Astrocyte (in vitro differentiated cells and primary cell): ENCODE measurements around the gene EFEMP1. TPM values are rescaled to one million over a fixed set of nuclear protein-coding genes. Genes with fewer than 3 reads are reported as not detected.

ENCODE experiments used
- DNase-seq: peaks from one replicate; pipeline ENCODE4 v3.0.0-alpha.2; 2010; ENCODE audit warnings: low read depth
- FAIRE-seq: peaks from 2 replicates; lab custom pipeline; 2011; peaks lifted over from hg19 to GRCh38; lab: Jason Lieb, UNC
- H2AFZ ChIP-seq: 2 replicates; pipeline ENCODE4 v1.6.0; 2012; ENCODE audit warnings: low read depth, low read length, inconsistent platforms
- H3K27ac ChIP-seq: 2 replicates; pipeline ENCODE4 v1.5.1; 2011; ENCODE audit warnings: low read depth, low read length, inconsistent platforms
- H3K27me3 ChIP-seq: 2 replicates; pipeline ENCODE4 v1.6.0; 2011; ENCODE audit warnings: low read length, inconsistent platforms; ENCODE audit not compliant: insufficient read depth
- H3K36me3 ChIP-seq: 2 replicates; pipeline ENCODE4 v1.5.1; 2011; ENCODE audit warnings: low read length, inconsistent platforms; ENCODE audit not compliant: insufficient read depth
- H3K4me1 ChIP-seq: 2 replicates; pipeline ENCODE4 v1.5.1; 2011; ENCODE audit warnings: low read length, inconsistent platforms; ENCODE audit not compliant: insufficient read depth
- H3K4me2 ChIP-seq: 2 replicates; pipeline ENCODE4 v1.6.0; 2012; ENCODE audit warnings: low read length, inconsistent platforms
- H3K4me3 ChIP-seq: 2 replicates; pipeline ENCODE4 v1.5.1; 2011; ENCODE audit warnings: low read depth, mild to moderate bottlenecking, low read length, inconsistent platforms; ENCODE audit not compliant: insufficient read depth
- H3K79me2 ChIP-seq: 2 replicates; pipeline ENCODE4 v1.6.0; 2012; ENCODE audit warnings: mild to moderate bottlenecking, low read length, inconsistent platforms; ENCODE audit not compliant: insufficient read depth
- H3K9ac ChIP-seq: 2 replicates; pipeline ENCODE4 v1.6.0; 2012; ENCODE audit warnings: mild to moderate bottlenecking, low read length, inconsistent platforms
- H3K9me3 ChIP-seq: 2 replicates; pipeline ENCODE4 v1.5.1; 2012; ENCODE audit warnings: low read depth, mild to moderate bottlenecking, low read length, inconsistent platforms; ENCODE audit not compliant: insufficient read depth
- H4K20me1 ChIP-seq: 2 replicates; pipeline ENCODE4 v1.6.0; 2012; ENCODE audit warnings: low read length, inconsistent platforms; ENCODE audit not compliant: insufficient read depth
- H3K27ac Mint-ChIP-seq: one replicate; pipeline ENCODE4 v1.8.0; 2021; ENCODE audit warnings: mild to moderate bottlenecking, mixed read lengths; ENCODE audit not compliant: unreplicated experiment
- H3K27me3 Mint-ChIP-seq: one replicate; pipeline ENCODE4 v1.8.0; 2021; ENCODE audit warnings: low read depth, mixed read lengths; ENCODE audit not compliant: unreplicated experiment
- H3K36me3 Mint-ChIP-seq: one replicate; pipeline ENCODE4 v1.8.0; 2021; ENCODE audit warnings: low read depth, mixed read lengths; ENCODE audit not compliant: unreplicated experiment
- H3K4me1 Mint-ChIP-seq: one replicate; pipeline ENCODE4 v1.8.0; 2021; ENCODE audit warnings: low read depth, mixed read lengths; ENCODE audit not compliant: unreplicated experiment
- H3K4me3 Mint-ChIP-seq: one replicate; pipeline ENCODE4 v1.8.0; 2021; ENCODE audit warnings: mild to moderate bottlenecking, moderate library complexity, mixed read lengths; ENCODE audit not compliant: unreplicated experiment
- H3K9me3 Mint-ChIP-seq: one replicate; pipeline ENCODE4 v1.8.0; 2021; ENCODE audit warnings: mild to moderate bottlenecking, mixed read lengths; ENCODE audit not compliant: unreplicated experiment
- EZH2 ChIP-seq: IDR thresholded peaks from 2 replicates; pipeline ENCODE4 v1.6.1; 2012; ENCODE audit warnings: mild to moderate bottlenecking, low read length, inconsistent platforms; ENCODE audit not compliant: insufficient read depth
- total RNA-seq: library from RNA; stranded (reverse); gene quantifications from 2 replicates; pipeline ENCODE4 v1.2.1, GENCODE V29; 2021
- TF ChIP-seq, protein P1 (sequence below): IDR thresholded peaks from 2 replicates; pipeline ENCODE4 v1.5.1; 2011; ENCODE audit warnings: low read depth, mild to moderate bottlenecking, inconsistent platforms, low read length, moderate library complexity; ENCODE audit not compliant: insufficient read depth

The EFEMP1 gene
- total RNA-seq, 1 donor from 2014 or later: 155 TPM

DNA sequence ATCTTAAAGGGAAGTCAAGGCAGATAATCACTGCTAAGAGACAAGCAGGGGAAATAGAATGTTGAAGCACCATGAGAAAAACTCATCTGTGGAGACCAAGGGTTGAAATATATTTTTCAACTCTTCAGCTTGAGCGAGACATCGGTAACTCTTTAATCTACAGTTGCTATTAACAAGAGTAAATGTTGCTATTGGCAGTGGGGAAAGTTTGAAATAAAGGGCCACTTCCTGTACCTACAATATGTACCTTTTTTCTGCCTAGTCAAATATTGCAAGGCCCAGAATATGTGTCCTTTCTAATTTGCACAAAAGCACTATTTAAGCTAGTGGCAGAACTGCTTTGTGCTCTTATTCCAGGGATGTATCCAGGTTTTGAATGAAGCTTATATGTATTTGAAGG lies 65.8 kb downstream of the EFEMP1 start:
- Histone ChIP-seq H3K79me2 (no peaks in the 10 kb centered on the region), H3K27ac (no peak overlapping the region), H3K36me3 (no peaks in the 10 kb centered on the region), H2AFZ (no peak overlapping the region), H3K4me3 (no peak overlapping the region), H4K20me1 (no peaks in the 10 kb centered on the region), H3K4me1 (peaks cover 20% of the 10 kb centered on the region), H3K4me2 (no peak overlapping the region), H3K9me3 (no peaks in the 10 kb centered on the region), H3K27me3 (no peaks in the 10 kb centered on the region), H3K9ac (no peak overlapping the region)
- no peaks in the 10 kb centered on the region for H3K9me3 Mint-ChIP-seq
- H3K4me3 Mint-ChIP-seq: no peak overlapping the region
- DNase-seq (no peak), FAIRE-seq (no peak)
- no peak for TF ChIP-seq EZH2
- TF ChIP-seq, protein P1, sequence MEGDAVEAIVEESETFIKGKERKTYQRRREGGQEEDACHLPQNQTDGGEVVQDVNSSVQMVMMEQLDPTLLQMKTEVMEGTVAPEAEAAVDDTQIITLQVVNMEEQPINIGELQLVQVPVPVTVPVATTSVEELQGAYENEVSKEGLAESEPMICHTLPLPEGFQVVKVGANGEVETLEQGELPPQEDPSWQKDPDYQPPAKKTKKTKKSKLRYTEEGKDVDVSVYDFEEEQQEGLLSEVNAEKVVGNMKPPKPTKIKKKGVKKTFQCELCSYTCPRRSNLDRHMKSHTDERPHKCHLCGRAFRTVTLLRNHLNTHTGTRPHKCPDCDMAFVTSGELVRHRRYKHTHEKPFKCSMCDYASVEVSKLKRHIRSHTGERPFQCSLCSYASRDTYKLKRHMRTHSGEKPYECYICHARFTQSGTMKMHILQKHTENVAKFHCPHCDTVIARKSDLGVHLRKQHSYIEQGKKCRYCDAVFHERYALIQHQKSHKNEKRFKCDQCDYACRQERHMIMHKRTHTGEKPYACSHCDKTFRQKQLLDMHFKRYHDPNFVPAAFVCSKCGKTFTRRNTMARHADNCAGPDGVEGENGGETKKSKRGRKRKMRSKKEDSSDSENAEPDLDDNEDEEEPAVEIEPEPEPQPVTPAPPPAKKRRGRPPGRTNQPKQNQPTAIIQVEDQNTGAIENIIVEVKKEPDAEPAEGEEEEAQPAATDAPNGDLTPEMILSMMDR: no peak
- peaks cover 1% of the 10 kb centered on the region for H3K36me3 Mint-ChIP-seq
- no peak overlapping the region for H3K27ac Mint-ChIP-seq
- H3K27me3 Mint-ChIP-seq: no peaks in the 10 kb centered on the region
- H3K4me1 Mint-ChIP-seq: peaks cover 23% of the 10 kb centered on the region

DNA sequence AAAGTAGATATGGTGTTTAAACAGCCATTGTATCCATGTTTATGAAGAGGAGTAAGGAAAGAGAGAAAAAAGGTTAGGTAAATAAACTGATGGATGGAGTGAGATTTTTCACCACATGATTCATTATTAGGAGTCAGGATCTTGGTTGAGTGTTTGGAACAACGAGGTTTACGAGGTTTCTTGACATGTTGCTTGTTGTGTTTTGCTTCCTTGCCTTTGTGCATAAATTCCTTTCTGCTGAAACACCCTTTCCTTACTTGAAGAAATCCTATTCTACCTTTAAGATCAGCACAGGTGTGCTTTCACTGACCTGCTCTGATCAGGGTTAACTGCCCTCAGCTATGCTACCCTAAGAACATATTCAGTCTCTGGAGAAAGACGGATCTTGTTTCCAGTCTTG lies 66.6 kb downstream of the EFEMP1 start:
- DNase-seq (peak; percentile 68), FAIRE-seq (peak; percentile 13)
- H3K4me1 Mint-ChIP-seq: peaks cover 16% of the 10 kb centered on the region
- no peaks in the 10 kb centered on the region for H4K20me1 ChIP-seq
- no peak overlapping the region for H3K4me3 Mint-ChIP-seq
- no peaks in the 10 kb centered on the region for H3K9me3 ChIP-seq
- H3K9me3 Mint-ChIP-seq: no peaks in the 10 kb centered on the region
- H3K36me3 Mint-ChIP-seq: peaks cover 1% of the 10 kb centered on the region
- peaks cover 16% of the 10 kb centered on the region for H3K4me1 ChIP-seq
- H3K27me3 ChIP-seq: no peaks in the 10 kb centered on the region
- H3K4me2 ChIP-seq: no peak overlapping the region
- H3K36me3 ChIP-seq: no peaks in the 10 kb centered on the region
- H3K27me3 Mint-ChIP-seq: no peaks in the 10 kb centered on the region
- H3K4me3 ChIP-seq: no peak overlapping the region
- no peak overlapping the region for H3K9ac ChIP-seq
- TF ChIP-seq, protein P1: no peak
- TF ChIP-seq EZH2: no peak
- no peak overlapping the region for H3K27ac ChIP-seq
- H3K79me2 ChIP-seq: no peaks in the 10 kb centered on the region
- H3K27ac Mint-ChIP-seq: no peak overlapping the region
- H2AFZ ChIP-seq: no peak overlapping the region

DNA sequence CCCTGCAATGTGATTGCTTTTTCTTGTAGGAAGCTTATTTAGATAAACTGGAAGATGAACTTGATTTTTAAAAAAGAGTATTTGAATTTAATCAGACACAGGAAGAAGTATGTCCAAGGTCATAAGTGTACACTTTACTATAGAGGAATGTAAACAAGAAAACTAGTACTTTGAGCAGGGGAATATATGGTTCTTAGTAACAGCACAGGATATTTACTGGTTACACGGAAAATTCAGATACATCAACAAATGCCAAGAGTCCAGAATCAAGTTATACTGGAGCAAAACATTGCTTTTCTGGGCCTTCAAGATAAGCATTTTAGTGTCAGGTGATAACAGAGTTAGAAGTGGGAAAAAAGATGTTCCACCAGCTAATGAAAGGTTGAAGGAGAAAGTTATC lies 75.5 kb downstream of the EFEMP1 start:
- FAIRE-seq: no peak
- peaks cover 3% of the 10 kb centered on the region for H3K4me1 ChIP-seq
- Mint-ChIP-seq H3K36me3 (no peaks in the 10 kb centered on the region), H3K27ac (no peak overlapping the region), H3K4me3 (no peak overlapping the region), H3K9me3 (no peaks in the 10 kb centered on the region), H3K4me1 (no peaks in the 10 kb centered on the region), H3K27me3 (no peaks in the 10 kb centered on the region)
- H3K9ac ChIP-seq: no peak overlapping the region
- no peaks in the 10 kb centered on the region for H3K36me3 ChIP-seq
- no peak overlapping the region for H3K4me3 ChIP-seq
- no peaks in the 10 kb centered on the region for H3K9me3 ChIP-seq
- DNase-seq: no peak
- no peak overlapping the region for H3K27ac ChIP-seq
- no peaks in the 10 kb centered on the region for H3K79me2 ChIP-seq
- H4K20me1 ChIP-seq: no peaks in the 10 kb centered on the region
- H3K27me3 ChIP-seq: no peaks in the 10 kb centered on the region
- H3K4me2 ChIP-seq: no peak overlapping the region
- no peak for TF ChIP-seq EZH2
- TF ChIP-seq, protein P1: no peak
- H2AFZ ChIP-seq: no peak overlapping the region
